GM15510 (cell line): Measurements from ENCODE around the gene TTC23L.

Source experiments
- POLR2A ChIP-seq: IDR thresholded peaks from 3 replicates; pipeline ENCODE4 v1.6.1; 2011; ENCODE audit warnings: borderline replicate concordance; ENCODE audit not compliant: insufficient read length; ENCODE audit errors: extremely low read depth

Gene TTC23L

GRCh38 chr5:34822956-34823715, 15.8 kb upstream of the TTC23L start:
- no peak for TF ChIP-seq POLR2A

- no peak for TF ChIP-seq POLR2A
Observed at GRCh38 chr5:34826347-34826746, 12.6 kb upstream of the TTC23L start.

GRCh38 chr5:34827588-34828506, 11.1 kb upstream of the TTC23L start:
- no peak for TF ChIP-seq POLR2A

GRCh38 chr5:34831303-34831702, 7.7 kb upstream of the TTC23L start:
- no peak for TF ChIP-seq POLR2A

GRCh38 chr5:34832568-34832967, 6.4 kb upstream of the TTC23L start:
- no peak for TF ChIP-seq POLR2A

- TF ChIP-seq POLR2A: no peak
Observed at GRCh38 chr5:34833090-34833489, 5.9 kb upstream of the TTC23L start.

DNA sequence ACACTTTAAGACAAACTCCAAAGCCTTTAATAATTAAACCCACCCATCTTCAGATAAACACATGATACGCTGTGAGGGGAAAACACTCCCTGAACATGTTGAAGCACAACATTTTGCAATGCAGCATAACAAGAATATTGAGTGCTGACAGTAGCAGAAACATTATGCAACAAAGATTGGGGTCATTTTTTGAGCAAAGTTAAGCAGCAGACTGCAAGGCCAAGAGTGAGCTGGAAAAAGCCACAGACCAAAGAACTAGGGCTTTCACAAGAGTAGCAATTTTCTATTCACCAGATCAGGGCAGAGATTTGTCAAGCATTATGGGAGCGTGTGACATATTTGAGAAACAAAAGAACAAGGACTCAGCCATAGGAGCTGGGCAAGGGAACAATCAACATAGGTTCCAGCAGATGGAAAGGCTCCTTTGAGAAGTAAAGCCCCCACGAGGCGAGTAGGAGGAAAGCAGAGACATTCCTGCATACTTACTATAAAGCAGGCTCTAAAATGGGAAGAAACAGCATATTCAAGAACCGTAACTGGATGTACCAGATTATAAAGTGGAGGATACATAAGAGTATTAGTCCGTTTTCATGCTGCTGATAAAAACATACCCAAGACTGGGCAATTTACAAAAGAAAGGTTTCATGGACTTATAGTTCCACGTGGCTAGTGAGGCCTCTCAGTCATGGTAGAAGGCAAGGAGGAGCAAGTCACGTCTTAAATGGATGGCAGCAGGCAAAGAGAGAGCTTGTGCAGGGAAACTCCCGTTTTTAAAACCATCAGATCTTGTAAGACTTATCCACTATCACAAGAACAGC, 4.8 kb upstream of the TTC23L start:
- TF ChIP-seq POLR2A: no peak

DNA sequence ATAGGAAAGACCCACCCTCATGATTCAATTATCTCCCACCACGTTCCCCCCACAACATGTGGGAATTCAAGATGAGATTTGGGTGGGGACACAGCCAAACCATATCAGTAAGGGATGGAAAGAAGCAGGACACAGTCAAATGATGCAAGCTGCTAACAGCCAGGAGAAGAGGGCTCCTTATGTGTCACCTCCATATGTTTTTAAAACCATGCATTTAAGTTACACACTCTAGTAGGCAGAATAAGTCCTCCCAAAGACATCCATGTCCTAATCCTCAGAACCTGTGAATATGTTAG, 4.2 kb upstream of the TTC23L start:
- TF ChIP-seq POLR2A: no peak

DNA sequence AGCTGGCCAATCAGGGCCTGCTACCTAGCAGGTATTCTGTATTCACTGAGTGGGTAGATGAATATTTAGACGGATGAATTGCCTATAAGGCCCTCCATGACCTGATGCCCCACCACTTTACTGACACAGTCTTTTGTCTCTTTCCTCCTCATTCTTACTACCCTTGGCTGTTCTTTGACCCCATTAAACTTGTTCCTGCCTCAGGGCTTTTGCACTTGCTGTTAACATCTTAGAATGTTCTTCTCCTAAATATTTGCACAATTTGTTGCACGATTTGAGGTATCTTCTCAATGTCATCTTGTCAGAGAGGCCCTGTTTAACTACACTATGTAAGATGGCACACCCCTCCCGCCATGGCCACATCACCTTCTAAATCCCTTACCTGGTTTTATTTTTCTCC, 3.3 kb upstream of the TTC23L start:
- no peak for TF ChIP-seq POLR2A

GRCh38 chr5:34841816-34842215, 2.9 kb downstream of the TTC23L start:
- no peak for TF ChIP-seq POLR2A

- TF ChIP-seq POLR2A: no peak
Observed at GRCh38 chr5:34842554-34842953, 3.6 kb downstream of the TTC23L start.

GRCh38 chr5:34843497-34843896, 4.5 kb downstream of the TTC23L start:
- no peak for TF ChIP-seq POLR2A

GRCh38 chr5:34844106-34844505, 5.1 kb downstream of the TTC23L start:
- TF ChIP-seq POLR2A: no peak

GRCh38 chr5:34844999-34845398, 6.0 kb downstream of the TTC23L start:
- no peak for TF ChIP-seq POLR2A

DNA sequence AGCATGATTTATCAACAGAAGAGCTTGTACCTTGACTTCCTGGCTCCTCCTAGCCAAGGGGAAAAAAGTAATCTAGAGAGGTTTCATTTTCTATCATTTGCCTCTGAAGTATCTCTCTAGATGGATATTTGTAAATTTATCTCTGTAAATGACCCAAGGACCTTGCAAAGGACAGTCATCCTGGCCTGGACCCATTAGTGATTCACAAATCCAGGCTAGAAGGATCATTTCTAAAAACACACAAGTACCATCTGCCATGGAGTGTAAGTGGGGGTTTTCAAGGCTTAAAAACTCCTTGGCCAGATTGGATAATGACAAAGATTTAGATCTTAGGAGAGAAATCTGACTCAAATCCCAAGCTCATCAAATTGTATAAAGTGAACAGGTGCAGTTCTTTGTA, 8.1 kb downstream of the TTC23L start:
- TF ChIP-seq POLR2A: no peak
